Myocyte (in vitro differentiated cells): ENCODE results near the gene DZIP1L. TPM values are rescaled to one million over a fixed set of nuclear protein-coding genes. Genes with fewer than 3 reads are reported as not detected.

Experiments used
- DNase-seq: peaks from one replicate; pipeline ENCODE4 v3.0.0-alpha.2; 2012; ENCODE audit warnings: low read depth
- total RNA-seq: library from RNA; depleted of rRNA; stranded (reverse); fragments of >200 nt; gene quantifications from 2 replicates; pipeline ENCODE4 v1.2.3, GENCODE V29; 2014

Gene DZIP1L
- total RNA-seq, 1 donor from 2014 or later = 10.2 TPM

DNA sequence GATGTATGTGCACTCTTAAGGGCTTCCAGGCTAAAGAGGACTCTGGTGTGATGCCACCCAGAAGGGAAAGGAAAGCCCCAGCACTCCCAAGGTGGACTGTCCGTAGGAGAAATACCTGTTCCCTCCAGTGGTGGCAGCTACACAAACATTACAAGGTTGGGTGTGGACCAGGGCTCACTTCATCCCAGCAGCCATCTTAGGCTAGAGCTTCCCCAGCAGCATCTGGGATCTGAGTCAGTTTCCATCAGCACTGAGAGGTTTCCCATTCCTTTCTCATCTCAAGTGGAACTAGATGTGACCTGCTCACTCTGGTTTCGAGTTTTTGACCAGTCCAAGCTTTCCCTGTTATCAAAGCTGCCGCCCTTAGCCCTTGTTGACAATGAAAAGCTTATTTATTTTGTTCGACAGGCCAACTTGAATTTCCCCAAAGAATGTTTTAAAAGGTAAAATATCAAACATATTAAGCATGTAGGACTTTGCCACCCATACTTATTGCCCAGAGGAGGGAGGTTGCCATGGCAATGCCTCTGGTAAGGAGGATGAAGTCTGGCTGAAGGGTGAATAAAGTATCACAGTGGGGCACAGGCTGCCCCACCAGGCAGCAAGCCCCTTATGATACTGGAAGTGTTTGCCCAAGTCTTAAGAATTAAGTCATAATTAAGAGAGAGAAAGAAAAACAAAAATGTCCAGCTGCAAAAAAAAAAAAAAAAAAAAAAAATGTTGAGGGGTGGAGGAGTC is 76.5 kb downstream of the DZIP1L start:
- DNase-seq = no peak

DNA sequence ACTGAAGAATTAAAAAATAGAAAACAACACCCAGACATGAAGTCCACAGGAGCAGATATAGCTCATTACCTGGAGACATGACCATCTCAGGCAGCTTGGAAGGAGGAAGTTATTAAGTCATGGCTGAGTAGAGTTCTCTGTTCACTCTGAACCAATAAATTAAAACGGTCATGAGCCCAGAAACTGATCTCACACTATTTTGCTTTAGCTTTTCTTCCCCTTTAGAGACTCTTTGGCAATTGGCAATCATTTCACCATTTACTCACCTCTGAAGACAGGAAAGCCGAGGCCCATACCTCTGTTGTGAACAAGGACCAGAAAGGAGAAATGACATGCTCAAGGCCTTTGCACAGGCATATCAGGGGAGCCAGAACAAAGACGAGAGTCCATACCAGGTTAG is 78.8 kb downstream of the DZIP1L start:
- no peak for DNase-seq

DNA sequence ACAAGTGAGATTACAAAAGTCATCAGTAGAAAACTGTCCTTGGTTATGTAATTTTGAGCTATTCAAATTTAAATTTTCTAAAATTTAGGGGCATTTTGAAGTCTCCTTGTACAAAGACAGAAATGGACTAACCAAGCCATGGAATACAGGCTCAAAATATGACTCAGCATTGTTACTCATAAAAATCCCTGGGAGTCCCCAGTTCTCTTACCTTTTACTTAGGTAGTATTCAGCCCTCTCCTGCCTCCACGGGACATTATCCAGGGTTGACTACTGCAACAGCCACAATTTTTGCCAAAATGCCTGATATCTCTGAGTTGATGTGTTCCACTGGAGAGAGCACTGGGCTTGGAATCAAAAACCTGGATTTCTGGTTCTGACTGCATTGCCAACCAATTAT is 80.5 kb downstream of the DZIP1L start:
- no peak for DNase-seq

- DNase-seq = no peak
These were observed 82.2 kb downstream of the DZIP1L start for GRCh38 chr3:138033202-138033691.

DNA sequence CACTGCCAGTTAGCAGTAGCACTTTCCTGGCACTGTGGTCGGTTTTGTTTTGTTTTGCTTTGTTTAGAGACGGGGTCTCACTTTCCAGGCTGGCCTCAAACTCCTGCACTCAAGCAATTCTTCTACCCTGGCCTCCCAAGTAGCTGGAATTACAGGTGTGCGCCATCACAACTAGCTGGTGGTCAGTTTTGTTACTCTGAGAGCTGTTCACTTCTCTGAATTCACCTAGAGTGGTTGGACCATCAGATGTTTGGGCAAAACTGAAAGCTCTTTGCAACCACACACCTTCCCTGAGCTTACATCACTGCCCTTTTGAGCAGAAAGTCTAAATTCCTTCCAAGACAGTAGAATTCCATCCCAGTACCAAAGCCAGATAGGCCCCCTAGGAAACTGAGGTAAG is 82.8 kb downstream of the DZIP1L start:
- DNase-seq = no peak

- DNase-seq = no peak
These were observed 83.9 kb downstream of the DZIP1L start for GRCh38 chr3:138031536-138031935.

DNA sequence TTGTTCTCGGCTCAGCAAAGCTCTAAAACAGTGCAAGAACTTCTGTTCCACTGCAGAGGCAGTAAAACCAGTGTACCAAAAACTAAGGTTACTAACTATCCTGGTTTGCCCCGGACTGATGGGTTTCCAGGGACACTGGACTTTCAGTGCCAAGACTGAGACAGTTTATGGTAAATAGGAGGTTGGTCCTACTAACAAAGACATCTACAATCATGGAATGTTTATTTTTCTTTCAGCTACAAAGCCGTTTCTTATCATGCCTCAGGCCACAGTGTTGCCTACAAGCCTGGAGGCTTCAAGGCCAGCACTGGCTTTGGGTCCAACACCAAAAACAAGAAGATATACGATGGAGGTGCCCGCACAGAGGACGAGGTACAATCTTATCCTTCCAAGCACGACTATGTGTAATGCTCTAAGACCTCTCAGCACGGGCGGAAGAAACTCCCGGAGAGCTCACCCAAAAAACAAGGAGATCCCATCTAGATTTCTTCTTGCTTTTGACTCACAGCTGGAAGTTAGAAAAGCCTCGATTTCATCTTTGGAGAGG is 84.6 kb downstream of the DZIP1L start:
- DNase-seq = no peak

GRCh38 chr3:138027821-138028220 is 87.6 kb downstream of the DZIP1L start:
- DNase-seq = no peak

GRCh38 chr3:138025553-138025952 is 89.9 kb downstream of the DZIP1L start:
- no peak for DNase-seq

GRCh38 chr3:138023754-138024153 is 91.7 kb downstream of the DZIP1L start:
- no peak for DNase-seq

DNA sequence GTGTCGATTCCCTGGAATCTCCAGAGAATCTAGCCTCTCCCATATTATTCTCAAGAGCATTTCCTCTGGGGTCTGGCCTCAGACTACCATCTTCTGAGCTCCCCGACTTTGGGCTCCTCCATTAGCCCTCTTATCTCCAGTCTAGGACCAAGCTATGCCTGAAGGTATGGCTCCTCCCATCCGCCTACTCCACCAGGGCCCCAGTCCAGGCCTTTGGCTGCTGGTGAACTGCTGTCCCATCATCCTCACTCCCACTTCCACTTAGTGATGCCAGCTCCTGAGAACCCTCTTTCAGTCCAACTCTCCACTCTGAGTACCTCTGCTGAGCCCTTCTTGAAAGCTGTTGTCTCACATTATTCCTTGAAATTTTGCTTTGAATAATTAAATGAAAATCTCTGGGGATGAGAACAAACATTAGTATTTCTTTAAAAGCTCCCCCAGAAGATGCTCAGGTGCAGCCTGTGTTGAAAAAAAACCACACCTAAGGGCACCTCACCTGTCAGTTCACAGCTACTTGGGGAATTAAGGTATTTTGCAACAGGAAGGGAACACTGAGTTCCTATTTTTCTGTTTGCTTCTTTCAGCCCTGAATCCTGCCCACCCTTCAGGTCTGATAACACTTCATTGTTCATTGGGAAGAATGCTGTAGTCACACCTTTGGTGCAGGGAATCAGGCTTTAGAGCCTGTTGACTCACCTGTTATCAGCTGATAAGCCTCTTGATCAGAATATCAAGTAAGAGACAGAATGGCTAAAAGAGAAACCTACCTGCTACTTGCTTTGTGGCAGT is 95.9 kb downstream of the DZIP1L start:
- no peak for DNase-seq

- DNase-seq = no peak
These were observed 99.3 kb downstream of the DZIP1L start for GRCh38 chr3:138016065-138016464.

DNA sequence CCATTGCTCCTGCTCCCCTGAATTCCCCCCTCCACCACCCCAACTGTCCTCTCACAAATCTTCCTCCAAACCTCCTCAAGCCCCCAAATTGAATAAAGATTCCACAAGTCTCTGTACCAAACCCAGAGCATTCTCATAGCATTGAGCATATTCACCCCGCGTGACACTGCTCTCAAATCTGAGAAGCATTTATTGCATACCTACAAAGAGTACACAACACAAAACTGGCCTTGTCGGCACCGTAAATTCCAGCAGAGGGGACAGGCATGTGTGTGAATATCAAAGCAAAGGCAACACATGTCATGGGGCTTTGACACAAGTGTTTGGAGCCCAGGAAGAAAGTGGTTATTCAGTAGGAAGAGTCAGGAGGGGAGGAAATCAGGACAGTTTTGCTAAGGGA is 102.9 kb downstream of the DZIP1L start:
- no peak for DNase-seq

Other genes with a start within 250 kb of the DZIP1L start
- not detected in 2 replicates for gene CLDN18, start 105.4 kb downstream of the DZIP1L start, total RNA-seq
- gene A4GNT, start 16.8 kb upstream of the DZIP1L start, total RNA-seq = not detected in 2 replicates
- gene DBR1, start 59.3 kb upstream of the DZIP1L start, total RNA-seq = 11.2 and 11.3 TPM in 2 replicates
- 47.9 and 57.1 TPM in 2 replicates for gene ARMC8, start 71.7 kb upstream of the DZIP1L start, total RNA-seq
- not detected in 2 replicates for gene NME9, start 214.2 kb upstream of the DZIP1L start, total RNA-seq
- 429 and 482 TPM in 2 replicates for gene MRAS, start 233.0 kb upstream of the DZIP1L start, total RNA-seq